ENCODE data around the gene DBF4. TPM values are rescaled to one million over a fixed set of nuclear protein-coding genes. Genes with fewer than 3 reads are reported as not detected.

DBF4 gene, protein sequence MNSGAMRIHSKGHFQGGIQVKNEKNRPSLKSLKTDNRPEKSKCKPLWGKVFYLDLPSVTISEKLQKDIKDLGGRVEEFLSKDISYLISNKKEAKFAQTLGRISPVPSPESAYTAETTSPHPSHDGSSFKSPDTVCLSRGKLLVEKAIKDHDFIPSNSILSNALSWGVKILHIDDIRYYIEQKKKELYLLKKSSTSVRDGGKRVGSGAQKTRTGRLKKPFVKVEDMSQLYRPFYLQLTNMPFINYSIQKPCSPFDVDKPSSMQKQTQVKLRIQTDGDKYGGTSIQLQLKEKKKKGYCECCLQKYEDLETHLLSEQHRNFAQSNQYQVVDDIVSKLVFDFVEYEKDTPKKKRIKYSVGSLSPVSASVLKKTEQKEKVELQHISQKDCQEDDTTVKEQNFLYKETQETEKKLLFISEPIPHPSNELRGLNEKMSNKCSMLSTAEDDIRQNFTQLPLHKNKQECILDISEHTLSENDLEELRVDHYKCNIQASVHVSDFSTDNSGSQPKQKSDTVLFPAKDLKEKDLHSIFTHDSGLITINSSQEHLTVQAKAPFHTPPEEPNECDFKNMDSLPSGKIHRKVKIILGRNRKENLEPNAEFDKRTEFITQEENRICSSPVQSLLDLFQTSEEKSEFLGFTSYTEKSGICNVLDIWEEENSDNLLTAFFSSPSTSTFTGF
- total RNA-seq, result 5.4 and 5.7 TPM in 2 replicates

GRCh38 chr7:87876040-87876868, at the start of gene DBF4, which contains the start of gene SLC25A40:
DBF4 (plus strand) TSS chr7:87876493; CDS start chr7:87876733, 240 bp downstream.
SLC25A40 (minus strand) TSS chr7:87876360; CDS start chr7:87858727, 17,633 bp downstream.

GRCh38 chr7:87933953-87934698, 57.8 kb downstream of the DBF4 start, which contains the start of gene ADAM22:
ADAM22 (plus strand) TSS chr7:87934251; CDS start chr7:87934466, 215 bp downstream.

Other genes starting within 250 kb of the DBF4 start
- 0.46 and 1.1 TPM in 2 replicates for gene RUNDC3B, start 248.1 kb upstream of the DBF4 start, total RNA-seq
- 2.7 and 3.6 TPM in 2 replicates for gene SLC25A40, start 133 bp upstream of the DBF4 start, total RNA-seq
- gene ADAM22, start 57.8 kb downstream of the DBF4 start, total RNA-seq, result 0.28 and 0.37 TPM in 2 replicates

Measured in smooth muscle cell of bladder (primary cell).